Nephron (organoid): ENCODE data around the gene PTCD2.

Experiments used
- H3K27ac Mint-ChIP-seq, 3 experiments: 2 replicates each; pipeline ENCODE4 v1.8.0; 2020; ENCODE audit warnings: mixed read lengths in 3 of 3, mild to moderate bottlenecking in 2 of 3, moderate library complexity in 1 of 3
- H3K27me3 Mint-ChIP-seq: 2 replicates; pipeline ENCODE4 v1.8.0; 2021; ENCODE audit warnings: low read depth, mild to moderate bottlenecking, moderate library complexity, mixed read lengths
- H3K36me3 Mint-ChIP-seq: 2 replicates; pipeline ENCODE4 v1.8.0; 2020; ENCODE audit warnings: low read depth, mixed read lengths
- H3K4me1 Mint-ChIP-seq: 2 replicates; pipeline ENCODE4 v1.8.0; 2020; ENCODE audit warnings: mixed read lengths
- H3K4me3 Mint-ChIP-seq, 3 experiments: 2 replicates each; pipeline ENCODE4 v1.8.0; 2020; ENCODE audit warnings: mild to moderate bottlenecking in 3 of 3, mixed read lengths in 3 of 3, moderate library complexity in 2 of 3
- H3K9me3 Mint-ChIP-seq: 2 replicates; pipeline ENCODE4 v1.8.0; 2020; ENCODE audit warnings: mixed read lengths
- CTCF ChIP-seq, 3 experiments: fragments of 200-600 bp; sonication (generic); IDR thresholded peaks; one replicate each; pipeline ENCODE4 v1.5.0; 2021; ENCODE audit warnings: antibody characterized with exemption in 3 of 3; ENCODE audit not compliant: unreplicated experiment in 3 of 3

The PTCD2 gene

GRCh38 chr5:72372923-72373322, 52.8 kb downstream of the PTCD2 start:
- no peaks in the 10 kb centered on the region for H3K36me3 Mint-ChIP-seq
- H3K27me3 Mint-ChIP-seq = no peaks in the 10 kb centered on the region
- no peak for TF ChIP-seq CTCF (IDR thresholded peaks at IDR 0.05; ENCODE audit: unreplicated experiment in 3 of 3)
- no peaks in the 10 kb centered on the region for H3K9me3 Mint-ChIP-seq
- no peak overlapping the region for H3K4me3 Mint-ChIP-seq
- H3K4me1 Mint-ChIP-seq = peaks cover 14% of the 10 kb centered on the region
- no peak overlapping the region for H3K27ac Mint-ChIP-seq

- no peak overlapping the region for H3K4me3 Mint-ChIP-seq
Measured at GRCh38 chr5:72374844-72375243, 54.7 kb downstream of the PTCD2 start.

GRCh38 chr5:72376381-72376780, 56.2 kb downstream of the PTCD2 start:
- no peak overlapping the region for H3K4me3 Mint-ChIP-seq
- no peaks in the 10 kb centered on the region for H3K9me3 Mint-ChIP-seq
- no peaks in the 10 kb centered on the region for H3K36me3 Mint-ChIP-seq
- peaks cover 44% of the 10 kb centered on the region for H3K4me1 Mint-ChIP-seq
- TF ChIP-seq CTCF (IDR thresholded peaks at IDR 0.05; ENCODE audit: unreplicated experiment in 3 of 3) = no peak
- peaks cover 3% of the 10 kb centered on the region for H3K27me3 Mint-ChIP-seq
- H3K27ac Mint-ChIP-seq = no peak overlapping the region

More at GRCh38 chr5:72374844-72375243, 54.7 kb downstream of the PTCD2 start:
- no peak overlapping the region for H3K27ac Mint-ChIP-seq
- no peaks in the 10 kb centered on the region for H3K9me3 Mint-ChIP-seq
- peaks cover 32% of the 10 kb centered on the region for H3K4me1 Mint-ChIP-seq
- H3K27me3 Mint-ChIP-seq = peaks cover 3% of the 10 kb centered on the region
- no peak for TF ChIP-seq CTCF (IDR thresholded peaks at IDR 0.05; ENCODE audit: unreplicated experiment in 3 of 3)
- no peaks in the 10 kb centered on the region for H3K36me3 Mint-ChIP-seq

- Mint-ChIP-seq H3K4me3 (peak overlapping the region in 1 of 3 experiments; percentile 46), H3K36me3 (no peaks in the 10 kb centered on the region), H3K4me1 (peaks cover 44% of the 10 kb centered on the region), H3K27ac (peak overlapping the region; percentile 44 to 85 (median 61)), H3K27me3 (peaks cover 3% of the 10 kb centered on the region), H3K9me3 (no peaks in the 10 kb centered on the region)
- TF ChIP-seq CTCF (IDR thresholded peaks at IDR 0.05; ENCODE audit: unreplicated experiment in 3 of 3) = no peak
Measured at GRCh38 chr5:72377910-72378638, 57.9 kb downstream of the PTCD2 start.

- Mint-ChIP-seq H3K27me3 (peaks cover 3% of the 10 kb centered on the region), H3K4me3 (no peak overlapping the region), H3K4me1 (peaks cover 48% of the 10 kb centered on the region), H3K36me3 (no peaks in the 10 kb centered on the region), H3K27ac (peak overlapping the region; percentile 44 to 69 (median 61)), H3K9me3 (no peaks in the 10 kb centered on the region)
- TF ChIP-seq CTCF (IDR thresholded peaks at IDR 0.05; ENCODE audit: unreplicated experiment in 3 of 3) = no peak
Measured at GRCh38 chr5:72378639-72379289, 58.6 kb downstream of the PTCD2 start.
